Vagina (tissue), 2 donors: Measurements from ENCODE around the gene SPSB1.

Experiments
- CTCF ChIP-seq, 3 experiments: fragments of 450-650 bp in 2 of 3; fragments of 200-600 bp in 1 of 3; sonication (generic) in 1 of 3; IDR thresholded peaks; one replicate each; pipeline ENCODE4 v1.5.1; 2017 to 2019; ENCODE audit warnings: antibody characterized with exemption in 3 of 3, mild to moderate bottlenecking in 2 of 3, moderate library complexity in 2 of 3
- POLR2A ChIP-seq, 2 donors: fragments of 450-650 bp; IDR thresholded peaks; one replicate each; pipeline ENCODE4 v1.6.1; 2017; ENCODE audit warnings: antibody characterized with exemption in 2 of 2, mild to moderate bottlenecking in 2 of 2, moderate library complexity in 2 of 2
- POLR2AphosphoS5 ChIP-seq, 2 donors: sonication (generic); formaldehyde crosslinking; IDR thresholded peaks; one replicate each; pipeline ENCODE4 v1.9.0; 2017; ENCODE audit warnings: antibody characterized with exemption in 2 of 2, mild to moderate bottlenecking in 2 of 2, low read depth in 1 of 2; ENCODE audit not compliant: insufficient read depth in 1 of 2

- TF ChIP-seq POLR2AphosphoS5 (IDR thresholded peaks at IDR 0.05; ENCODE audit: insufficient read depth in 1 of 2, low read depth in 1 of 2) (peak in 1 of 2 donors; percentile 70), CTCF (IDR thresholded peaks at IDR 0.05) (no peak), POLR2A (IDR thresholded peaks at IDR 0.05) (peak in 1 of 2 donors; percentile 90)
Measured at GRCh38 chr1:9292361-9293240, at the start of gene SPSB1.
